ENCODE measurements around the gene EIF4EBP3. TPM values are rescaled to one million over a fixed set of nuclear protein-coding genes. Genes with fewer than 3 reads are reported as not detected.

EIF4EBP3 gene
- 2.6 and 3.2 TPM in 2 replicates for total RNA-seq

- TF ChIP-seq CTCF (IDR thresholded peaks at IDR 0.05; ENCODE audit: insufficient read depth, low read length, severe bottlenecking) = peak; percentile 81
- H3K36me3 ChIP-seq (ENCODE audit: control insufficient read depth, insufficient read depth, low read length) = peaks cover 22% of the 10 kb centered on the region
- DNase-seq (ENCODE audit: low read depth) = peak; percentile 86
- no peaks in the 10 kb centered on the region for H3K27me3 ChIP-seq (ENCODE audit: control insufficient read depth, insufficient read depth, low read length)
- FAIRE-seq = peak; percentile 81
- H3K4me3 ChIP-seq (ENCODE audit: low read depth, low read length) = peak within 1 kb of the TSS; percentile 47
Measured at GRCh38 chr5:140547508-140548299, at the start of gene EIF4EBP3. EIF4EBP3 (plus strand) TSS chr5:140547662; CDS start chr5:140547738, 76 bp downstream.

- FAIRE-seq = no peak
- TF ChIP-seq CTCF (IDR thresholded peaks at IDR 0.05; ENCODE audit: insufficient read depth, low read length, severe bottlenecking) = no peak
Measured at GRCh38 chr5:140497897-140498296, 49.6 kb upstream of the EIF4EBP3 start.

GRCh38 chr5:140498591-140498990 lies 48.9 kb upstream of the EIF4EBP3 start:
- peaks cover 7% of the 10 kb centered on the region for H3K36me3 ChIP-seq (ENCODE audit: control insufficient read depth, insufficient read depth, low read length)
- DNase-seq (ENCODE audit: low read depth) (no peak), FAIRE-seq (no peak)
- H3K4me3 ChIP-seq (ENCODE audit: low read depth, low read length) = no peak overlapping the region
- no peak for TF ChIP-seq CTCF (IDR thresholded peaks at IDR 0.05; ENCODE audit: insufficient read depth, low read length, severe bottlenecking)
- H3K27me3 ChIP-seq (ENCODE audit: control insufficient read depth, insufficient read depth, low read length) = no peaks in the 10 kb centered on the region

More at GRCh38 chr5:140497897-140498296, 49.6 kb upstream of the EIF4EBP3 start:
- peaks cover 7% of the 10 kb centered on the region for H3K36me3 ChIP-seq (ENCODE audit: control insufficient read depth, insufficient read depth, low read length)
- no peak overlapping the region for H3K4me3 ChIP-seq (ENCODE audit: low read depth, low read length)
- no peak for DNase-seq (ENCODE audit: low read depth)
- H3K27me3 ChIP-seq (ENCODE audit: control insufficient read depth, insufficient read depth, low read length) = no peaks in the 10 kb centered on the region

- DNase-seq (ENCODE audit: low read depth) (no peak), FAIRE-seq (no peak)
- H3K4me3 ChIP-seq (ENCODE audit: low read depth, low read length) = no peak overlapping the region
- peaks cover 11% of the 10 kb centered on the region for H3K36me3 ChIP-seq (ENCODE audit: control insufficient read depth, insufficient read depth, low read length)
- no peaks in the 10 kb centered on the region for H3K27me3 ChIP-seq (ENCODE audit: control insufficient read depth, insufficient read depth, low read length)
- no peak for TF ChIP-seq CTCF (IDR thresholded peaks at IDR 0.05; ENCODE audit: insufficient read depth, low read length, severe bottlenecking)
Measured at GRCh38 chr5:140502834-140503233, 44.6 kb upstream of the EIF4EBP3 start.

- Histone ChIP-seq H3K27me3 (ENCODE audit: control insufficient read depth, insufficient read depth, low read length) (no peaks in the 10 kb centered on the region), H3K4me3 (ENCODE audit: low read depth, low read length) (no peak overlapping the region), H3K36me3 (ENCODE audit: control insufficient read depth, insufficient read depth, low read length) (peaks cover 11% of the 10 kb centered on the region)
- no peak for DNase-seq (ENCODE audit: low read depth)
- no peak for FAIRE-seq
- no peak for TF ChIP-seq CTCF (IDR thresholded peaks at IDR 0.05; ENCODE audit: insufficient read depth, low read length, severe bottlenecking)
Measured at GRCh38 chr5:140509898-140510297, 37.6 kb upstream of the EIF4EBP3 start.

All from bronchial epithelial cell (primary cell).